ENCODE data around the gene WDR13.

GRCh38 chrX:48595929-48596328, 1.4 kb upstream of the WDR13 start:
- no peak for TF ChIP-seq CTCF (conservative IDR thresholded peaks at IDR 0.05; ENCODE audit: low read depth, low read length)
- no peak for TF ChIP-seq EZH2 (IDR thresholded peaks at IDR 0.05; ENCODE audit: borderline replicate concordance, low read depth, low read length, poor library complexity, severe bottlenecking)
